ENCODE measurements around the gene UGT1A3. TPM values are rescaled to one million over a fixed set of nuclear protein-coding genes. Genes with fewer than 3 reads are reported as not detected.

Gene UGT1A3
- total RNA-seq, 4 donors from 2014 or later, result 2.6 to 3.2 (median 2.6) TPM; not detected in 1

DNA sequence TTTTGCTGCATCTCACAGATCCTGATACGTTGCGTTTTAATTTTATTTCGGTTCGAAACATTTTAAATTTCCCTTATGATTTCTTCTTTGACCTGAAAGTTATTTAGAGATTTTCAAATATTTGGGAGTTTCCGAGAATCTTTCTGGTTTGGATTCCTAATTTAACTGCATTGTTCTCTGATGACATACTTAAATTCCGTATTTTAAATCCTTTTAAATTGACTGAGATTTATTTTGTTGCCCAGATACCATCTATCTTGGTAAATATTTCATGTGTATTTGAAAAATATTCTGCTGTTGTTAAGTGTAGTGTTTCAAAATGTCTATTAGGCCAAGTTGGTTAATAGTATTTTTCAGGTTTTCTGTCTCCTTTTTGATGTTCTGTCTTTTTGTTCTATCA is 87.0 kb downstream of the UGT1A3 start:
- WGBS, 2 donors (ENCODE audit: low coverage in 1 of 2), result 80 to 95% methylated on average over 5 to 6 of the region's 6 CpGs
- Histone ChIP-seq H3K27ac (no peak overlapping the region), H3K4me1 (no peaks in the 10 kb centered on the region), H3K36me3 (no peaks in the 10 kb centered on the region), H3K4me3 (no peak overlapping the region), H3K9me3 (no peaks in the 10 kb centered on the region), H3K27me3 (no peaks in the 10 kb centered on the region)
- no peak for DNase-seq
- TF ChIP-seq EP300 (IDR thresholded peaks at IDR 0.05; ENCODE audit: low read depth) (no peak), POLR2AphosphoS5 (IDR thresholded peaks at IDR 0.05) (no peak)
- in situ Hi-C loops (cut with MboI; ENCODE audit: low pct_ligation_motif_present in 1 of 4, low pct_unique_long_range_greater_than_20kb in 1 of 4, low sequenced_read_pairs in 3 of 4) (no loop called here), intact Hi-C loops (cut with DNase I; ENCODE audit: low total_unique reads) (no loop called here)

DNA sequence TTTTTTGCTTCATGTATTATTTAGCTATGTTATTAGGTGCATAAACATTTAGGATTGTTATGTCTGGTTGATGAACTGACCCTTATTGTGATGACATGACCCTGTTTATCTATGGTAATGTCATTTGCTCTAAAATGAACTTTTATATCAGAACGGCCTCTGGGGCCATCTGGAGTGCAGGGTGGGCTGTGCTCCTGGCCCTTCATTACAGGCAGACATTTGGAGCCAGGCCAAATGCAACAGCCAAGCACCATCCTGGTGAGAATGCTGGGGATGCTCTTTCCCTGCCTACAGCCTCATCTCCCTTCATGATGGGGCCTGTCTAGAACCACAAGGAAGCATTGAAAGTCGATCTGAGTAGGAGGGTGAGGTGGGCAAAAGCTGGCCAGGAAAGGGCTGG is 87.5 kb downstream of the UGT1A3 start:
- H3K9me3 ChIP-seq, result no peaks in the 10 kb centered on the region
- H3K4me3 ChIP-seq, result no peak overlapping the region
- WGBS, 2 donors (ENCODE audit: low coverage in 1 of 2), result 59% methylated on average over 2 of the region's 2 CpGs; no CpG with 5 or more reads in 1 of the 2 donors
- H3K27ac ChIP-seq, result no peak overlapping the region
- no peaks in the 10 kb centered on the region for H3K4me1 ChIP-seq
- TF ChIP-seq POLR2A (IDR thresholded peaks at IDR 0.05) (no peak), EP300 (IDR thresholded peaks at IDR 0.05; ENCODE audit: low read depth) (no peak), POLR2AphosphoS5 (IDR thresholded peaks at IDR 0.05) (no peak)
- TF ChIP-seq, protein P1, sequence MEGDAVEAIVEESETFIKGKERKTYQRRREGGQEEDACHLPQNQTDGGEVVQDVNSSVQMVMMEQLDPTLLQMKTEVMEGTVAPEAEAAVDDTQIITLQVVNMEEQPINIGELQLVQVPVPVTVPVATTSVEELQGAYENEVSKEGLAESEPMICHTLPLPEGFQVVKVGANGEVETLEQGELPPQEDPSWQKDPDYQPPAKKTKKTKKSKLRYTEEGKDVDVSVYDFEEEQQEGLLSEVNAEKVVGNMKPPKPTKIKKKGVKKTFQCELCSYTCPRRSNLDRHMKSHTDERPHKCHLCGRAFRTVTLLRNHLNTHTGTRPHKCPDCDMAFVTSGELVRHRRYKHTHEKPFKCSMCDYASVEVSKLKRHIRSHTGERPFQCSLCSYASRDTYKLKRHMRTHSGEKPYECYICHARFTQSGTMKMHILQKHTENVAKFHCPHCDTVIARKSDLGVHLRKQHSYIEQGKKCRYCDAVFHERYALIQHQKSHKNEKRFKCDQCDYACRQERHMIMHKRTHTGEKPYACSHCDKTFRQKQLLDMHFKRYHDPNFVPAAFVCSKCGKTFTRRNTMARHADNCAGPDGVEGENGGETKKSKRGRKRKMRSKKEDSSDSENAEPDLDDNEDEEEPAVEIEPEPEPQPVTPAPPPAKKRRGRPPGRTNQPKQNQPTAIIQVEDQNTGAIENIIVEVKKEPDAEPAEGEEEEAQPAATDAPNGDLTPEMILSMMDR (IDR thresholded peaks at IDR 0.05), result no peak
- no peaks in the 10 kb centered on the region for H3K36me3 ChIP-seq
- H3K27me3 ChIP-seq, result no peaks in the 10 kb centered on the region
- in situ Hi-C loops (cut with MboI; ENCODE audit: low pct_ligation_motif_present in 1 of 4, low pct_unique_long_range_greater_than_20kb in 1 of 4, low sequenced_read_pairs in 3 of 4) (no loop called here), intact Hi-C loops (cut with DNase I; ENCODE audit: low total_unique reads) (no loop called here)
- DNase-seq, result peak; percentile 2

- in situ Hi-C loops (cut with MboI; ENCODE audit: low pct_ligation_motif_present in 1 of 4, low pct_unique_long_range_greater_than_20kb in 1 of 4, low sequenced_read_pairs in 3 of 4), result no loop called here
- H3K27ac ChIP-seq, result no peak overlapping the region
- TF ChIP-seq, protein P1 (IDR thresholded peaks at IDR 0.05), result no peak
- TF ChIP-seq POLR2A (IDR thresholded peaks at IDR 0.05) (no peak), POLR2AphosphoS5 (IDR thresholded peaks at IDR 0.05) (no peak), EP300 (IDR thresholded peaks at IDR 0.05; ENCODE audit: low read depth) (no peak)
- no peaks in the 10 kb centered on the region for H3K4me1 ChIP-seq
- intact Hi-C loops (cut with DNase I; ENCODE audit: low total_unique reads), result no loop called here
- no peak overlapping the region for H3K4me3 ChIP-seq
- no peaks in the 10 kb centered on the region for H3K9me3 ChIP-seq
- WGBS, 2 donors (ENCODE audit: low coverage in 1 of 2), result 17 to 83% methylated on average over 1 to 4 of the region's 4 CpGs
- no peaks in the 10 kb centered on the region for H3K27me3 ChIP-seq
- DNase-seq, result peak; percentile 5
- H3K36me3 ChIP-seq, result no peaks in the 10 kb centered on the region
These were observed 87.9 kb downstream of the UGT1A3 start for GRCh38 chr2:233816771-233817170.

GRCh38 chr2:233817361-233817911 is 88.6 kb downstream of the UGT1A3 start:
- no peaks in the 10 kb centered on the region for H3K36me3 ChIP-seq
- in situ Hi-C loops (cut with MboI; ENCODE audit: low pct_ligation_motif_present in 1 of 4, low pct_unique_long_range_greater_than_20kb in 1 of 4, low sequenced_read_pairs in 3 of 4) (no loop called here), intact Hi-C loops (cut with DNase I; ENCODE audit: low total_unique reads) (no loop called here)
- H3K4me1 ChIP-seq, result no peaks in the 10 kb centered on the region
- no peaks in the 10 kb centered on the region for H3K9me3 ChIP-seq
- no peak overlapping the region for H3K27ac ChIP-seq
- DNase-seq, result no peak
- no peak overlapping the region for H3K4me3 ChIP-seq
- WGBS, 2 donors (ENCODE audit: low coverage in 1 of 2), result 80% methylated on average over 3 of the region's 3 CpGs; no CpG with 5 or more reads in 1 of the 2 donors
- TF ChIP-seq POLR2AphosphoS5 (IDR thresholded peaks at IDR 0.05), result no peak
- no peak for TF ChIP-seq POLR2A (IDR thresholded peaks at IDR 0.05)
- TF ChIP-seq, protein P1 (IDR thresholded peaks at IDR 0.05), result no peak
- no peak for TF ChIP-seq EP300 (IDR thresholded peaks at IDR 0.05; ENCODE audit: low read depth)
- H3K27me3 ChIP-seq, result no peaks in the 10 kb centered on the region
